Measurements from ENCODE around the gene RASIP1. TPM values are rescaled to one million over a fixed set of nuclear protein-coding genes. Genes with fewer than 3 reads are reported as not detected.

RASIP1 gene
- total and polyA plus RNA-seq, 2 of the 8 experiments (the other 6 are each of a cell fraction or from before 2014, with no cell fraction given): 9.3 to 11.4 TPM

DNA sequence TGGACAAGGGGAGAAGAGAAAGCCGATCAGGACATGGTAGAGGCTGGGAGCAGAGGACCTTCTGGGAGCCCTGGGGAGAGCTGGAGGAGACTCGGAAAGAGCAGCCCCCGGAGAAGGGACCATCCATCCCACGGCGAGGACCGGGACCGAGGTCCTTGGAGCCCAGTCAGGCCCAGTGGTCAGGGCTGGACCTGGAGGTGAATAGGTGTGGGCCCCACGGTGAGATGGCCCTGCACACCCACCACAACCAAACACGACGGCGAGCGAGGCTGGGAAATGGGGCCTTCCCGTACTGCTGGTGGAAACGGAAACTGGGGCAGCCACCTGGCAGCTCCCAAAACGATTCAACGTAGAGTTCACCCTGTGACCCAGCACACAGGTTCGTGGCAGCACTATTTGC, 63.9 kb downstream of the RASIP1 start:
- 96% methylated on average over 16 of the region's 17 CpGs; no CpG with 5 or more reads in 1 of the 2 experiments for WGBS, 2 experiments (ENCODE audit: extremely low coverage in 1 of 2, insufficient coverage in 1 of 2, insufficient read length in 1 of 2, insufficient replicate concordance in 2 of 2, low coverage in 1 of 2, low lambda C conversion rate in 2 of 2, missing lambda C conversion rate in 1 of 2)
- Histone ChIP-seq H2AFZ (ENCODE audit: low read length) (no peak overlapping the region), H3K9ac (replicated peaks in 1 of 4; ENCODE audit: extremely low read depth in 1 of 4, low read depth in 3 of 4, low read length in 3 of 4) (no peak overlapping the region), H2BK5ac (ENCODE audit: low read depth, low read length) (no peak overlapping the region), H3K23ac (ENCODE audit: insufficient read length) (no peak overlapping the region), H3K18ac (ENCODE audit: extremely low read depth, low read length) (no peak overlapping the region), H4K91ac (replicated peaks; ENCODE audit: insufficient read length, low read length) (no peak overlapping the region), H3K27me3 (replicated peaks in 1 of 4; ENCODE audit: control insufficient read depth in 3 of 4, extremely low read depth in 1 of 4, insufficient read depth in 3 of 4, low read length in 3 of 4) (peaks cover 0 to 5% (median 3%) of the 10 kb centered on the region in 4 experiments; a peak in 2 of 7 replicates), H3K79me1 (ENCODE audit: low read depth, low read length) (no peaks in the 10 kb centered on the region), H3K14ac (ENCODE audit: insufficient read length) (no peak overlapping the region), H3K79me2 (ENCODE audit: control insufficient read depth in 1 of 2, insufficient read depth in 2 of 2, low read length in 2 of 2) (no peaks in the 10 kb centered on the region), H3K56ac (replicated peaks; ENCODE audit: insufficient read length, low read depth, low read length) (no peak overlapping the region), H3K4ac (replicated peaks; ENCODE audit: insufficient read length, low read depth, low read length) (no peak overlapping the region), H3K4me1 (replicated peaks in 1 of 4; ENCODE audit: control insufficient read depth in 3 of 4, insufficient read depth in 4 of 4, low read length in 3 of 4) (peaks cover 2 to 23% (median 19%) of the 10 kb centered on the region in 4 experiments), H3K36me3 (ENCODE audit: control insufficient read depth in 2 of 4, insufficient read depth in 4 of 4, low read length in 3 of 4) (no peaks in the 10 kb centered on the region), H3K9me3 (ENCODE audit: insufficient read depth in 2 of 2, low read depth in 1 of 2, low read length in 1 of 2) (no peaks in the 10 kb centered on the region), H2BK120ac (replicated peaks; ENCODE audit: low read depth, low read length) (no peak overlapping the region), H3K23me2 (ENCODE audit: low read depth, low read length) (peaks cover 12% of the 10 kb centered on the region; the same call in 1 of the 2 replicates), H3K27ac (ENCODE audit: low read depth, low read length) (no peak overlapping the region), H4K8ac (ENCODE audit: extremely low read depth, insufficient read depth, low read length) (no peak overlapping the region), H4K20me1 (replicated peaks in 1 of 2; ENCODE audit: control insufficient read depth in 1 of 2, insufficient read depth in 2 of 2, low read length in 2 of 2) (no peaks in the 10 kb centered on the region), H4K5ac (ENCODE audit: insufficient read length, low read depth, low read length) (no peak overlapping the region), H3K4me2 (ENCODE audit: insufficient read depth in 1 of 2, low read depth in 2 of 2, low read length in 2 of 2) (no peak overlapping the region), H2BK15ac (ENCODE audit: low read length) (no peak overlapping the region), H2AK5ac (ENCODE audit: low read depth, low read length) (no peak overlapping the region), H2BK20ac (ENCODE audit: low read length) (no peak overlapping the region), H2BK12ac (ENCODE audit: low read depth, low read length) (no peak overlapping the region), H3K4me3 (ENCODE audit: extremely low read depth in 1 of 4, insufficient read depth in 2 of 4, low read depth in 3 of 4, low read length in 4 of 4) (no peak overlapping the region)
- POLR2A ChIA-PET (ENCODE audit: partially characterized antibody): interaction anchor here (1.6 to 2.6 kb wide), 2 partner anchors 20 to 37 kb away, joined by 7 to 12 read pairs; partner anchors contain the start of gene FUT2
- CTCF ChIA-PET (ENCODE audit: partially characterized antibody): interaction anchor here (0.6 to 5.8 kb wide), 17 partner anchors 8 to 838 kb away, joined by 3 to 59 read pairs (median 9); partner anchors contain the start of genes CA11 and FUT2
- no peak for FAIRE-seq
- TF ChIP-seq KDM4A (IDR thresholded peaks at IDR 0.05; ENCODE audit: low read depth, low read length, severe bottlenecking): no peak
- TF ChIP-seq POLR2A (IDR thresholded peaks at IDR 0.05; ENCODE audit: control extremely low read depth in 1 of 2, low read depth in 2 of 2, low read length in 2 of 2): no peak
- TF ChIP-seq CTBP2 (IDR thresholded peaks at IDR 0.05; ENCODE audit: borderline replicate concordance, insufficient read depth, insufficient read length, low read length): no peak
- TF ChIP-seq SUZ12 (IDR thresholded peaks at IDR 0.05; ENCODE audit: low read length): no peak
- no peak for TF ChIP-seq ZNF274 (IDR thresholded peaks at IDR 0.05; ENCODE audit: borderline replicate concordance, extremely low read depth, low read length)
- no peak for TF ChIP-seq POU5F1 (IDR thresholded peaks at IDR 0.05; ENCODE audit: low read depth, low read length)
- TF ChIP-seq CREB1 (IDR thresholded peaks at IDR 0.05): no peak
- DNase-seq (ENCODE audit: low read depth in 1 of 2, low spot score in 2 of 2): no peak

Data from H1 (cell line).